HCT116 (cell line): ENCODE data around the gene MANEAL.

ENCODE experiments used
- CEBPB ChIP-seq: IDR thresholded peaks from 2 replicates; pipeline ENCODE4 v1.6.1; 2012; ENCODE audit warnings: low read depth
- ELF1 ChIP-seq: IDR thresholded peaks from 2 replicates; pipeline ENCODE4 v1.6.1; 2012; ENCODE audit warnings: low read depth, borderline replicate concordance
- EZH2 ChIP-seq: fragments of 200-600 bp; sonication (generic); IDR thresholded peaks from 2 replicates; pipeline ENCODE4 v1.6.1; 2017; ENCODE audit warnings: antibody characterized with exemption, mixed run types
- EZH2phosphoT487 ChIP-seq: fragments of 200-600 bp; IDR thresholded peaks from 2 replicates; pipeline ENCODE4 v1.6.1; 2018; ENCODE audit warnings: antibody characterized with exemption, borderline replicate concordance
- JUND ChIP-seq: IDR thresholded peaks from 2 replicates; pipeline ENCODE4 v1.6.1; 2012
- POLR2A ChIP-seq: IDR thresholded peaks from 2 replicates; pipeline ENCODE4 v1.7.0; 2011; ENCODE audit warnings: borderline replicate concordance; ENCODE audit not compliant: insufficient read depth, insufficient read length; ENCODE audit errors: extremely low read depth
- POLR2AphosphoS5 ChIP-seq: IDR thresholded peaks from 2 replicates; pipeline ENCODE4 v1.6.1; 2011; ENCODE audit warnings: mild to moderate bottlenecking, low read depth, low read length, moderate library complexity
- RAD21 ChIP-seq: IDR thresholded peaks from 2 replicates; pipeline ENCODE4 v1.6.1; 2012; ENCODE audit warnings: low read depth, mild to moderate bottlenecking
- SIN3A ChIP-seq: IDR thresholded peaks from 2 replicates; pipeline ENCODE4 v1.6.1; 2012; ENCODE audit warnings: low read depth
- TCF7L2 ChIP-seq: IDR thresholded peaks from 2 replicates; pipeline ENCODE4 v1.7.0; 2011; ENCODE audit warnings: borderline replicate concordance, inconsistent platforms; ENCODE audit not compliant: insufficient read depth, insufficient read length; ENCODE audit errors: extremely low read depth
- YY1 ChIP-seq: IDR thresholded peaks from 2 replicates; pipeline ENCODE4 v1.6.1; 2011; ENCODE audit warnings: low read length, low read depth, moderate library complexity, mild to moderate bottlenecking; ENCODE audit not compliant: insufficient replicate concordance; ENCODE audit errors: extremely low read depth
- TF ChIP-seq, protein P1 (sequence below), 3 experiments: fragments of 200-600 bp in 1 of 3; sonication (generic) in 1 of 3; IDR thresholded peaks in 2 of 3; conservative IDR thresholded peaks in 1 of 3; 2 replicates each; pipeline ENCODE4 v1.5.1; 2012 to 2017; ENCODE audit warnings: low read depth in 2 of 3, low read length in 2 of 3, antibody characterized with exemption in 1 of 3, borderline replicate concordance in 1 of 3, control low read depth in 1 of 3, mild to moderate bottlenecking in 1 of 3, mixed read lengths in 1 of 3, mixed run types in 1 of 3, moderate library complexity in 1 of 3; ENCODE audit not compliant: insufficient read depth in 1 of 3
- TF ChIP-seq, protein P2 (sequence below): IDR thresholded peaks from 2 replicates; pipeline ENCODE4 v1.6.1; 2012

DNA sequence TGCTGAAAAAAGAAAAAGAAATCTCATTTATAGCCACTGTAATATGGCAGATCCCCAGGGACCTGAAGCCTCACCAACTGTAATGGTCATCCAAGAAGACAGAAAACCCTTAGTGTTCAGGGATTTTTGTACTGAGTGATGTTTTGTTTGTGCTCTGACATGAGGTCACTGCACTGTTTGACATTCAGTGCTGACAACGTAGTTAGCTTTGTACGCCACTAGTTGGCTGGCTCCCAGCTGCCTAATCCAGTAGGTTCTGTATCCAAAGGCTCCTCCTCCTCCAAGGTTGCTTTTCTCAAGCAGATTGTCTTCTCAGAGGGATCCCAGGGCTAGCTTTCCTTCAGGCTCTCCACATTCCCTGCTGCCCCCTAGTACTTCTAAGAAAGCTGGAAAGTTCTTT, 23.8 kb downstream of the MANEAL start:
- TF ChIP-seq, protein P1, sequence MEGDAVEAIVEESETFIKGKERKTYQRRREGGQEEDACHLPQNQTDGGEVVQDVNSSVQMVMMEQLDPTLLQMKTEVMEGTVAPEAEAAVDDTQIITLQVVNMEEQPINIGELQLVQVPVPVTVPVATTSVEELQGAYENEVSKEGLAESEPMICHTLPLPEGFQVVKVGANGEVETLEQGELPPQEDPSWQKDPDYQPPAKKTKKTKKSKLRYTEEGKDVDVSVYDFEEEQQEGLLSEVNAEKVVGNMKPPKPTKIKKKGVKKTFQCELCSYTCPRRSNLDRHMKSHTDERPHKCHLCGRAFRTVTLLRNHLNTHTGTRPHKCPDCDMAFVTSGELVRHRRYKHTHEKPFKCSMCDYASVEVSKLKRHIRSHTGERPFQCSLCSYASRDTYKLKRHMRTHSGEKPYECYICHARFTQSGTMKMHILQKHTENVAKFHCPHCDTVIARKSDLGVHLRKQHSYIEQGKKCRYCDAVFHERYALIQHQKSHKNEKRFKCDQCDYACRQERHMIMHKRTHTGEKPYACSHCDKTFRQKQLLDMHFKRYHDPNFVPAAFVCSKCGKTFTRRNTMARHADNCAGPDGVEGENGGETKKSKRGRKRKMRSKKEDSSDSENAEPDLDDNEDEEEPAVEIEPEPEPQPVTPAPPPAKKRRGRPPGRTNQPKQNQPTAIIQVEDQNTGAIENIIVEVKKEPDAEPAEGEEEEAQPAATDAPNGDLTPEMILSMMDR (IDR thresholded peaks at IDR 0.05 in 2 of 3, conservative IDR thresholded peaks at IDR 0.05 in 1 of 3; ENCODE audit: borderline replicate concordance in 1 of 3, insufficient read depth in 1 of 3, low read depth in 2 of 3, low read length in 2 of 3): no peak
- TF ChIP-seq EZH2 (no peak), POLR2A (no peak), CEBPB (no peak), EZH2phosphoT487 (no peak), YY1 (no peak), JUND (no peak), RAD21 (no peak), SIN3A (no peak), TCF7L2 (no peak), ELF1 (no peak), POLR2AphosphoS5 (no peak)
- TF ChIP-seq, protein P2, sequence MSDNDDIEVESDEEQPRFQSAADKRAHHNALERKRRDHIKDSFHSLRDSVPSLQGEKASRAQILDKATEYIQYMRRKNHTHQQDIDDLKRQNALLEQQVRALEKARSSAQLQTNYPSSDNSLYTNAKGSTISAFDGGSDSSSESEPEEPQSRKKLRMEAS: no peak
